PFSK-1 (cell line): ENCODE measurements around the gene QPRT.

ENCODE experiments used
- FOXP2 ChIP-seq: optimal IDR thresholded peaks from 2 replicates; pipeline ENCODE3; 2011; ENCODE audit warnings: borderline replicate concordance, control low read depth, inconsistent platforms; ENCODE audit not compliant: insufficient read depth; ENCODE audit errors: extremely low read length, extremely low read depth
- POLR2AphosphoS5 ChIP-seq: IDR thresholded peaks from 2 replicates; pipeline ENCODE4 v1.6.1; 2012; ENCODE audit warnings: low read depth, mild to moderate bottlenecking, control low read depth, low read length, moderate library complexity
- REST ChIP-seq, 2 experiments: IDR thresholded peaks; 2 replicates each; pipeline versions ENCODE4 v1.6.1 to v1.8.0; 2011 to 2012; ENCODE audit warnings: low read depth in 2 of 2, low read length in 2 of 2, control low read depth in 1 of 2, inconsistent platforms in 1 of 2, mild to moderate bottlenecking in 1 of 2, moderate library complexity in 1 of 2; ENCODE audit not compliant: insufficient read depth in 1 of 2
- SIN3A ChIP-seq: IDR thresholded peaks from 2 replicates; pipeline ENCODE4 v1.6.1; 2012; ENCODE audit warnings: mild to moderate bottlenecking, low read length, moderate library complexity, borderline replicate concordance; ENCODE audit not compliant: insufficient read depth
- TAF1 ChIP-seq: IDR thresholded peaks from 2 replicates; pipeline ENCODE4 v1.6.1; 2012; ENCODE audit warnings: low read length, control low read depth, borderline replicate concordance; ENCODE audit not compliant: insufficient read depth

QPRT gene

GRCh38 chr16:29736764-29737163 is 57.8 kb downstream of the QPRT start:
- TF ChIP-seq SIN3A (no peak), POLR2AphosphoS5 (no peak), TAF1 (no peak), FOXP2 (no peak), REST (IDR thresholded peaks at IDR 0.05; ENCODE audit: insufficient read depth in 1 of 2, low read depth in 2 of 2, low read length in 2 of 2) (no peak)

GRCh38 chr16:29737713-29738112 is 58.7 kb downstream of the QPRT start:
- TF ChIP-seq SIN3A (no peak), REST (IDR thresholded peaks at IDR 0.05; ENCODE audit: insufficient read depth in 1 of 2, low read depth in 2 of 2, low read length in 2 of 2) (no peak), POLR2AphosphoS5 (no peak), TAF1 (no peak), FOXP2 (no peak)

- TF ChIP-seq TAF1 (no peak), FOXP2 (no peak), POLR2AphosphoS5 (no peak), REST (IDR thresholded peaks at IDR 0.05; ENCODE audit: insufficient read depth in 1 of 2, low read depth in 2 of 2, low read length in 2 of 2) (no peak), SIN3A (no peak)
Observed at GRCh38 chr16:29738514-29738913, 59.5 kb downstream of the QPRT start.

GRCh38 chr16:29742683-29743275 is 63.8 kb downstream of the QPRT start:
- TF ChIP-seq FOXP2, result no peak
- no peak for TF ChIP-seq POLR2AphosphoS5
- no peak for TF ChIP-seq TAF1
- no peak for TF ChIP-seq REST (IDR thresholded peaks at IDR 0.05; ENCODE audit: insufficient read depth in 1 of 2, low read depth in 2 of 2, low read length in 2 of 2)
- TF ChIP-seq SIN3A, result no peak

- no peak for TF ChIP-seq SIN3A
- no peak for TF ChIP-seq REST (IDR thresholded peaks at IDR 0.05; ENCODE audit: insufficient read depth in 1 of 2, low read depth in 2 of 2, low read length in 2 of 2)
- no peak for TF ChIP-seq FOXP2
- TF ChIP-seq TAF1, result no peak
- no peak for TF ChIP-seq POLR2AphosphoS5
Observed at GRCh38 chr16:29743475-29743826, 64.5 kb downstream of the QPRT start.
